Thoracic aorta (tissue), 2 donors: ENCODE measurements around the gene SH3TC1. TPM values are rescaled to one million over a fixed set of nuclear protein-coding genes. Genes with fewer than 3 reads are reported as not detected.

Experiments
- ATAC-seq: fragments of 150-250 bp; one replicate; pipeline ENCODE4 v1.8.0; 2017; ENCODE audit warnings: low read depth; ENCODE audit not compliant: insufficient number of reproducible peaks, low FRiP score
- DNase-seq: peaks from one replicate; pipeline ENCODE4 v3.0.0-alpha.2; 2020; ENCODE audit warnings: low spot score
- H3K27ac ChIP-seq, 2 donors: fragments of 200-600 bp; sonication (generic); 1 replicate in 1 of 2; 2 replicates in 1 of 2; pipeline ENCODE4 v1.5.1; 2016; ENCODE audit warnings: mild to moderate bottlenecking in 2 of 2, moderate library complexity in 2 of 2
- H3K27me3 ChIP-seq: fragments of 200-600 bp; sonication (generic); replicated peaks from 2 replicates; pipeline ENCODE4 v1.6.0; 2016; ENCODE audit warnings: mild to moderate bottlenecking; ENCODE audit not compliant: insufficient read depth
- H3K36me3 ChIP-seq: fragments of 200-600 bp; sonication (generic); one replicate; pipeline ENCODE4 v1.5.1; 2016
- H3K4me1 ChIP-seq, 2 donors: fragments of 200-600 bp; sonication (generic); 1 replicate in 1 of 2; 2 replicates in 1 of 2; pipeline versions ENCODE4 v1.5.1 to v1.6.0; 2016; ENCODE audit warnings: low read depth in 2 of 2, mild to moderate bottlenecking in 1 of 2; ENCODE audit not compliant: control insufficient read depth in 1 of 2
- H3K4me3 ChIP-seq: fragments of 200-600 bp; sonication (generic); 2 replicates; pipeline ENCODE4 v1.5.1; 2016; ENCODE audit warnings: mild to moderate bottlenecking
- H3K9me3 ChIP-seq: fragments of 200-600 bp; sonication (generic); 2 replicates; pipeline ENCODE4 v1.5.1; 2016
- CTCF ChIP-seq: fragments of 200-600 bp; sonication (generic); IDR thresholded peaks from one replicate; pipeline ENCODE4 v1.5.1; 2019; ENCODE audit warnings: antibody characterized with exemption
- total RNA-seq, 2 donors: library from RNA; depleted of rRNA; stranded (reverse); fragments of >200 nt; gene quantifications; one replicate each; pipeline versions ENCODE4 v1.1.0 to v1.2.3, GENCODE V29; 2016

The SH3TC1 gene
- total RNA-seq, 2 donors from 2014 or later: 63.2 to 68.6 TPM

- Histone ChIP-seq H3K27ac (no peak overlapping the region), H3K4me1 (peaks cover 6 to 12% of the 10 kb centered on the region in 2 donors), H3K4me3 (no peak overlapping the region), H3K9me3 (no peaks in the 10 kb centered on the region), H3K36me3 (no peaks in the 10 kb centered on the region), H3K27me3 (no peaks in the 10 kb centered on the region)
- TF ChIP-seq CTCF: no peak
- ATAC-seq (no peak), DNase-seq (no peak)
These were observed 13.5 kb downstream of the SH3TC1 start for GRCh38 chr4:8212622-8213021.

DNA sequence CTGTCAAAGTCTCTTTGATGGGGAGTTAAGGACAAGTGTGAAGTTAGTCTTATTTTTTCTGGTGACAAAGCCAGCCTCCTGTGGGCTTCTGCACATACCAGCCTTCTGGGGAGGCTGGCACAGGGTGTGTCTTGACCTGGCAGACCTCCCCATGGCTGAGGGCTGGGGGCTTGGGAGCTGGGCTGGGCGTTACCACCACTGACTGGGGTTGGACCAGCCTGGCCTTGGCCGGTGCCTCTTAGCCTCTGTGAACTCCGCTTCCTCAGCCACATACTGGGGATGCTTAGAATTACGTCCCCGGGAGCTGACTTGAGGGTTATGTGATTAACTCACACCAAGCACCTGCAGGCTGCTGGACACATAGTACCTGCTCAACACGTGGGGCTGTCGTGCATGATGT, 14.0 kb downstream of the SH3TC1 start:
- H3K4me1 ChIP-seq: peaks cover 6 to 12% of the 10 kb centered on the region in 2 donors
- no peaks in the 10 kb centered on the region for H3K9me3 ChIP-seq
- H3K27me3 ChIP-seq: no peaks in the 10 kb centered on the region
- no peak for TF ChIP-seq CTCF
- no peaks in the 10 kb centered on the region for H3K36me3 ChIP-seq
- no peak overlapping the region for H3K4me3 ChIP-seq
- DNase-seq: no peak
- H3K27ac ChIP-seq: no peak overlapping the region
- no peak for ATAC-seq

- no peak for ATAC-seq
- no peak for DNase-seq
- H3K4me1 ChIP-seq: peaks cover 6 to 12% of the 10 kb centered on the region in 2 donors
- no peak overlapping the region for H3K27ac ChIP-seq
- no peaks in the 10 kb centered on the region for H3K36me3 ChIP-seq
- no peaks in the 10 kb centered on the region for H3K9me3 ChIP-seq
- H3K27me3 ChIP-seq: no peaks in the 10 kb centered on the region
- no peak for TF ChIP-seq CTCF
- H3K4me3 ChIP-seq: no peak overlapping the region
These were observed 15.0 kb downstream of the SH3TC1 start for GRCh38 chr4:8214136-8214535.

DNA sequence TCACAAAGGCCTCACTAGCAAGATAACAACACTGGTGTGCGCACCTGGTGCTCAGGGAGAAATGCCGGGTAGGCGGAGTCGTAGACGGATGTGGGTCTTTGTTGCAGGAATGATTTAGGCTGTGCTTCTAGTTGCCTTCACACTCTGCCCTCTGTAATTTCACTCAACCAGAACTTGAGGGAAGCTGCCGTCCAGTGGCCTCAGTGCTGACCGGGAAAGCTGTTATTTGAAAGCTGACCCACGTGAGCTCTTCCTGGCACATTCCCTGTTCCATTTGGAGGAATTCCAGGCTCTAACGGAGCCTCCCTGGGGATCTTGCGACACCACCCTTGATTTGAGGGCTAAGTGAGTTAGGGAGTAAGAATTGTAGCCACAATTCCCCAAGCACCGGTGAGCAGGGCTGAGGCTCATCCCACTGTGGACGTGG, 15.9 kb downstream of the SH3TC1 start:
- TF ChIP-seq CTCF: no peak
- Histone ChIP-seq H3K27ac (no peak overlapping the region), H3K4me3 (no peak overlapping the region), H3K27me3 (no peaks in the 10 kb centered on the region), H3K9me3 (no peaks in the 10 kb centered on the region), H3K4me1 (peaks cover 6 to 12% of the 10 kb centered on the region in 2 donors), H3K36me3 (no peaks in the 10 kb centered on the region)
- no peak for DNase-seq
- peak; percentile 83 for ATAC-seq

GRCh38 chr4:8215641-8216442, 16.8 kb downstream of the SH3TC1 start:
- Histone ChIP-seq H3K9me3 (no peaks in the 10 kb centered on the region), H3K4me3 (no peak overlapping the region), H3K27ac (no peak overlapping the region), H3K27me3 (no peaks in the 10 kb centered on the region), H3K4me1 (peaks cover 6 to 12% of the 10 kb centered on the region in 2 donors), H3K36me3 (no peaks in the 10 kb centered on the region)
- no peak for DNase-seq
- ATAC-seq: no peak
- no peak for TF ChIP-seq CTCF
